K562 (cell line): ENCODE results near the gene ZNF584. TPM values are rescaled to one million over a fixed set of nuclear protein-coding genes. Genes with fewer than 3 reads are reported as not detected.
A peak's percentile ranks its signal among the peaks of the same experiment; 100 is the strongest.

ENCODE experiments used
- AFF1 ChIP-seq, 2 experiments: fragments of 450-650 bp; IDR thresholded peaks; 2 replicates each; pipeline ENCODE4 v1.6.1; 2018; ENCODE audit warnings: mild to moderate bottlenecking in 2 of 2, low read depth in 1 of 2; ENCODE audit not compliant: partially characterized antibody in 2 of 2
- BCL6 ChIP-seq: fragments of 250-450 bp; sonication (Bioruptor Pico); IDR thresholded peaks from 2 replicates; pipeline ENCODE4 v1.4.0; 2020
- CC2D1A ChIP-seq: fragments of 450-650 bp; IDR thresholded peaks from 2 replicates; pipeline ENCODE4 v1.6.1; 2017; ENCODE audit warnings: mild to moderate bottlenecking
- EWSR1 ChIP-seq: fragments of 450-650 bp; IDR thresholded peaks from 2 replicates; pipeline ENCODE4 v1.6.1; 2018; ENCODE audit warnings: borderline replicate concordance, mild to moderate bottlenecking, low read depth, moderate library complexity; ENCODE audit not compliant: partially characterized antibody
- FOXJ2 ChIP-seq: fragments of 200-800 bp; sonication (Bioruptor generic); IDR thresholded peaks from 2 replicates; pipeline ENCODE4 v1.6.1; 2016; ENCODE audit warnings: missing genetic modification characterization, missing compliant biosample characterization
- HDAC2 ChIP-seq: fragments of 450-650 bp; IDR thresholded peaks from 2 replicates; pipeline ENCODE4 v1.6.1; 2016; ENCODE audit warnings: mild to moderate bottlenecking
- HEY1 ChIP-seq: fragments of 250-450 bp; sonication (Bioruptor Pico); IDR thresholded peaks from 2 replicates; pipeline ENCODE4 v1.5.0; 2020; ENCODE audit warnings: mild to moderate bottlenecking, moderate library complexity, borderline replicate concordance
- HNRNPL ChIP-seq: fragments of 200-400 bp; formaldehyde crosslinking; IDR thresholded peaks from 2 replicates; pipeline ENCODE4 v1.6.1; 2017; ENCODE audit warnings: low read depth, mild to moderate bottlenecking, low read length
- JUND ChIP-seq, 2 experiments: IDR thresholded peaks; 2 replicates in 1 of 2; 3 replicates in 1 of 2; pipeline ENCODE4 v1.6.1; 2011; ENCODE audit warnings: borderline replicate concordance in 2 of 2, low read depth in 2 of 2, low read length in 2 of 2, improper control_type of control experiment in 1 of 2, missing biosample characterization in 1 of 2, missing genetic modification characterization in 1 of 2, missing genetic modification reagents in 1 of 2
- NFATC3 ChIP-seq: fragments of 450-650 bp; IDR thresholded peaks from 2 replicates; pipeline ENCODE4 v1.6.1; 2017; ENCODE audit warnings: mild to moderate bottlenecking
- RAD51 ChIP-seq: fragments of 450-650 bp; IDR thresholded peaks from 2 replicates; pipeline ENCODE4 v1.7.1; 2016; ENCODE audit warnings: low read depth, mild to moderate bottlenecking, borderline replicate concordance
- RBBP5 ChIP-seq: fragments of 200-600 bp; sonication (generic); IDR thresholded peaks from 2 replicates; pipeline ENCODE4 v1.6.1; 2012; ENCODE audit warnings: borderline replicate concordance, mild to moderate bottlenecking, low read length, control low read depth, inconsistent platforms; ENCODE audit not compliant: insufficient read depth, poor library complexity, severe bottlenecking
- RBFOX2 ChIP-seq: fragments of 200-400 bp; formaldehyde crosslinking; IDR thresholded peaks from 2 replicates; pipeline ENCODE4 v1.6.1; 2017; ENCODE audit warnings: low read depth, mild to moderate bottlenecking, low read length, moderate library complexity
- TOE1 ChIP-seq, 2 experiments: fragments of 450-650 bp in 1 of 2; sonication (generic) in 1 of 2; formaldehyde crosslinking in 1 of 2; IDR thresholded peaks; 2 replicates each; pipeline versions ENCODE4 v1.7.1 to v1.8.0; 2016 to 2022; ENCODE audit warnings: borderline replicate concordance in 2 of 2, mild to moderate bottlenecking in 2 of 2, antibody characterized with exemption in 1 of 2, inconsistent platforms in 1 of 2, low read depth in 1 of 2, missing genetic modification reagents in 1 of 2, moderate library complexity in 1 of 2
- YBX1 ChIP-seq: fragments of 450-650 bp; IDR thresholded peaks from 2 replicates; pipeline ENCODE4 v1.7.1; 2016; ENCODE audit warnings: mild to moderate bottlenecking
- ZC3H4 ChIP-seq: sonication (generic); formaldehyde crosslinking; IDR thresholded peaks from 2 replicates; pipeline ENCODE4 v1.9.0; 2021; ENCODE audit warnings: missing genetic modification reagents, borderline replicate concordance
- ZNF146 ChIP-seq: IDR thresholded peaks from one replicate; pipeline ENCODE4 v1.6.1; 2018; ENCODE audit warnings: missing compliant biosample characterization; ENCODE audit not compliant: unreplicated experiment
- ZNF444 ChIP-seq: fragments of 250-450 bp; sonication (Bioruptor Pico); IDR thresholded peaks from 2 replicates; pipeline ENCODE4 v1.4.0; 2020; ENCODE audit warnings: mild to moderate bottlenecking, moderate library complexity
- polyA plus RNA-seq, 8 experiments: library from polyadenylated mRNA; depleted of rRNA in 4 of 8; stranded (reverse) in 5 of 8; unstranded in 3 of 8; fragments of >200 nt; fragmentation: Nextera tagmentation in 2 of 8; fragmentation: Illumina TruSeq in 1 of 8; extraction: Ambion mirVana in 2 of 8; extraction: Trizol in 1 of 8; gene quantifications; 2 replicates each; pipeline versions ENCODE4 v1.2.1 to v1.2.3, GENCODE V29; 2011 to 2014; ENCODE audit warnings: inconsistent platforms in 1 of 8, missing spikeins in 1 of 8
- total RNA-seq, 7 experiments: library from RNA; depleted of rRNA in 6 of 7; stranded (reverse); fragments of >200 nt in 6 of 7; fragmentation: Illumina TruSeq in 2 of 7; extraction: Trizol in 2 of 7; gene quantifications; 2 replicates each; pipeline versions ENCODE4 v1.2.1 to v1.2.3, GENCODE V29; 2011 to 2021; ENCODE audit warnings: low replicate concordance in 1 of 7
- TF ChIP-seq, protein P1 (sequence below): sonication (generic); formaldehyde crosslinking; IDR thresholded peaks from 2 replicates; pipeline ENCODE4 v1.8.1; 2023; ENCODE audit warnings: mild to moderate bottlenecking, missing genetic modification reagents
- TF ChIP-seq, protein P2 (sequence below): fragments of 450-650 bp; IDR thresholded peaks from 2 replicates; pipeline ENCODE4 v1.6.1; 2014; ENCODE audit warnings: low read depth, mild to moderate bottlenecking, moderate library complexity, borderline replicate concordance

The ZNF584 gene
- total and polyA plus RNA-seq, 9 of the 15 experiments (the other 6 are each of a cell fraction or from before 2014, with no cell fraction given), result 5.8 to 43.4 (median 24.6) TPM

GRCh38 chr19:58451358-58452101 is 43.1 kb downstream of the ZNF584 start, which contains the start of gene ZNF324B (continued):
- TF ChIP-seq, protein P1, sequence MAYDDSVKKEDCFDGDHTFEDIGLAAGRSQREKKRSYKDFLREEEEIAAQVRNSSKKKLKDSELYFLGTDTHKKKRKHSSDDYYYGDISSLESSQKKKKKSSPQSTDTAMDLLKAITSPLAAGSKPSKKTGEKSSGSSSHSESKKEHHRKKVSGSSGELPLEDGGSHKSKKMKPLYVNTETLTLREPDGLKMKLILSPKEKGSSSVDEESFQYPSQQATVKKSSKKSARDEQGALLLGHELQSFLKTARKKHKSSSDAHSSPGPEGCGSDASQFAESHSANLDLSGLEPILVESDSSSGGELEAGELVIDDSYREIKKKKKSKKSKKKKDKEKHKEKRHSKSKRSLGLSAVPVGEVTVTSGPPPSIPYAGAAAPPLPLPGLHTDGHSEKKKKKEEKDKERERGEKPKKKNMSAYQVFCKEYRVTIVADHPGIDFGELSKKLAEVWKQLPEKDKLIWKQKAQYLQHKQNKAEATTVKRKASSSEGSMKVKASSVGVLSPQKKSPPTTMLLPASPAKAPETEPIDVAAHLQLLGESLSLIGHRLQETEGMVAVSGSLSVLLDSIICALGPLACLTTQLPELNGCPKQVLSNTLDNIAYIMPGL (CRISPR knock-in tag), result no peak
- TF ChIP-seq ZNF146 (CRISPR knock-in tag) (no peak), ZNF444 (CRISPR knock-in tag) (no peak), AFF1 (IDR thresholded peaks at IDR 0.05; ENCODE audit: low read depth in 1 of 2, partially characterized antibody in 2 of 2) (peak in 1 of 2 experiments; percentile 82), ZC3H4 (CRISPR knock-in tag) (no peak), JUND (IDR thresholded peaks at IDR 0.05; ENCODE audit: borderline replicate concordance, low read depth, low read length) (peak; percentile 14; the same call in 1 of the 2 replicates), JUND (tag; IDR thresholded peaks at IDR 0.05; ENCODE audit: borderline replicate concordance, low read depth, low read length) (no peak; the same call in 2 of the 3 replicates), HDAC2 (no peak), RBBP5 (peak; percentile 65), FOXJ2 (peak; percentile 84), NFATC3 (no peak), EWSR1 (no peak), YBX1 (no peak), RBFOX2 (peak; percentile 89), BCL6 (CRISPR knock-in tag) (no peak), TOE1 (IDR thresholded peaks at IDR 0.05; ENCODE audit: borderline replicate concordance) (no peak), TOE1 (CRISPR knock-in tag; IDR thresholded peaks at IDR 0.05; ENCODE audit: borderline replicate concordance, low read depth) (no peak), HNRNPL (0 out of 2 replicates have a peak, but pooled peaks have one; percentile 28), RAD51 (no peak), HEY1 (no peak), CC2D1A (no peak)
- TF ChIP-seq, protein P2, sequence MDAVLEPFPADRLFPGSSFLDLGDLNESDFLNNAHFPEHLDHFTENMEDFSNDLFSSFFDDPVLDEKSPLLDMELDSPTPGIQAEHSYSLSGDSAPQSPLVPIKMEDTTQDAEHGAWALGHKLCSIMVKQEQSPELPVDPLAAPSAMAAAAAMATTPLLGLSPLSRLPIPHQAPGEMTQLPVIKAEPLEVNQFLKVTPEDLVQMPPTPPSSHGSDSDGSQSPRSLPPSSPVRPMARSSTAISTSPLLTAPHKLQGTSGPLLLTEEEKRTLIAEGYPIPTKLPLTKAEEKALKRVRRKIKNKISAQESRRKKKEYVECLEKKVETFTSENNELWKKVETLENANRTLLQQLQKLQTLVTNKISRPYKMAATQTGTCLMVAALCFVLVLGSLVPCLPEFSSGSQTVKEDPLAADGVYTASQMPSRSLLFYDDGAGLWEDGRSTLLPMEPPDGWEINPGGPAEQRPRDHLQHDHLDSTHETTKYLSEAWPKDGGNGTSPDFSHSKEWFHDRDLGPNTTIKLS, result peak; percentile 84
